ENCODE data around the gene RABGAP1L. TPM values are rescaled to one million over a fixed set of nuclear protein-coding genes. Genes with fewer than 3 reads are reported as not detected.
"Not testable (repeated sequence)": the region's sequence is repeated elsewhere in the genome, so short reads cannot be mapped to it uniquely, and the experiment has no call there.

The RABGAP1L gene
- total RNA-seq, 1 donor from 2014 or later = 87.4 TPM

GRCh38 chr1:174800216-174800851 lies 641.0 kb downstream of the RABGAP1L start:
- peak; percentile 11 for DNase-seq (ENCODE audit: low spot score)

GRCh38 chr1:174800876-174801275 lies 641.6 kb downstream of the RABGAP1L start:
- DNase-seq (ENCODE audit: low spot score) = no peak

GRCh38 chr1:174809755-174810280 lies 650.5 kb downstream of the RABGAP1L start:
- no peak for DNase-seq (ENCODE audit: low spot score)

- DNase-seq (ENCODE audit: low spot score) = no peak
Measured at GRCh38 chr1:174812016-174812415, 652.7 kb downstream of the RABGAP1L start.

- DNase-seq (ENCODE audit: low spot score) = no peak
Measured at GRCh38 chr1:174812656-174813055, 653.3 kb downstream of the RABGAP1L start.

GRCh38 chr1:174815036-174815435 lies 655.7 kb downstream of the RABGAP1L start:
- no peak for DNase-seq (ENCODE audit: low spot score)

GRCh38 chr1:174815474-174815908 lies 656.2 kb downstream of the RABGAP1L start:
- no peak for DNase-seq (ENCODE audit: low spot score)

GRCh38 chr1:174816621-174817020 lies 657.3 kb downstream of the RABGAP1L start:
- DNase-seq (ENCODE audit: low spot score) = not testable (repeated sequence)

GRCh38 chr1:174818014-174818616 lies 658.8 kb downstream of the RABGAP1L start:
- DNase-seq (ENCODE audit: low spot score) = no peak

- no peak for DNase-seq (ENCODE audit: low spot score)
Measured at GRCh38 chr1:174818951-174819350, 659.6 kb downstream of the RABGAP1L start.

- DNase-seq (ENCODE audit: low spot score) = no peak
Measured at GRCh38 chr1:174819596-174819995, 660.3 kb downstream of the RABGAP1L start.

- DNase-seq (ENCODE audit: low spot score) = no peak
Measured at GRCh38 chr1:174825127-174825526, 665.8 kb downstream of the RABGAP1L start.

GRCh38 chr1:174825806-174826205 lies 666.5 kb downstream of the RABGAP1L start:
- no peak for DNase-seq (ENCODE audit: low spot score)

- no peak for DNase-seq (ENCODE audit: low spot score)
Measured at GRCh38 chr1:174828264-174828663, 668.9 kb downstream of the RABGAP1L start.

GRCh38 chr1:174829990-174830389 lies 670.7 kb downstream of the RABGAP1L start:
- DNase-seq (ENCODE audit: low spot score) = no peak

- DNase-seq (ENCODE audit: low spot score) = no peak
Measured at GRCh38 chr1:174836543-174836942, 677.2 kb downstream of the RABGAP1L start.

GRCh38 chr1:174837386-174837785 lies 678.1 kb downstream of the RABGAP1L start:
- no peak for DNase-seq (ENCODE audit: low spot score)

- DNase-seq (ENCODE audit: low spot score) = no peak
Measured at GRCh38 chr1:174839211-174839610, 679.9 kb downstream of the RABGAP1L start.

GRCh38 chr1:174841747-174842146 lies 682.4 kb downstream of the RABGAP1L start:
- DNase-seq (ENCODE audit: low spot score) = no peak

- not testable (repeated sequence) for DNase-seq (ENCODE audit: low spot score)
Measured at GRCh38 chr1:174848593-174849560, 689.6 kb downstream of the RABGAP1L start.

- DNase-seq (ENCODE audit: low spot score) = no peak
Measured at GRCh38 chr1:174850726-174851125, 691.4 kb downstream of the RABGAP1L start.

- DNase-seq (ENCODE audit: low spot score) = no peak
Measured at GRCh38 chr1:174858301-174858700, 699.0 kb downstream of the RABGAP1L start.
